ENCODE measurements around the gene CELA2B.
"Not testable (repeated sequence)": the region's sequence is repeated elsewhere in the genome, so short reads cannot be mapped to it uniquely, and the experiment has no call there.

Gene CELA2B

DNA sequence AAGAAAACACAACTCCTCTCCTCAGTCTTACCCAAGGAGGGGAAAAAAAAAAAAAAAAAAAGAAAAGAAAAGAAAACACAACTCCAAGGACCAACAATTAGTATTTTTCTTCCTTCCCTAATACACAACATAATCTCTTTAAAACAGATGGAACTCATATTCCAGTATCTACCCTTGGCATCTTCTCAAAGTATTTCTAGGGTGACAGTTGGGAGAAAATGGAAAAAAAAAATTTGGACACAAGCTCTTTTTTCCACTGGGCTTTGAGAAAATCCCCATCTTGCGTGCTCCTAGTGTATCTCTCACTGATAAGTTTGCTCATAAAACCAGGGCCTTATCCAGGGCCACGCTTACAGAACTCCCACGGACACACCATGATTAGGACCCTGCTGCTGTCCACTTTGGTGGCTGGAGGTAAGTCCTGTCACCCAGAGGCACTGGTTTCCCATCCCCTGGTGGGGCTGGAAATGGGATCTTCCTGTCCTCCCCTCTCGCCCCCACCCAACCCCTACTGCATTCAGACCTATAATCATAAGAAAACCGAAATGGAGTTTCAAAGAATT lies at the start of gene CELA2B:
Gene CELA2B (plus strand): TSS at position 353 of the 563 bp plus-strand sequence. CDS start 22 bp downstream, at position 375.
- TF ChIP-seq, protein P1, sequence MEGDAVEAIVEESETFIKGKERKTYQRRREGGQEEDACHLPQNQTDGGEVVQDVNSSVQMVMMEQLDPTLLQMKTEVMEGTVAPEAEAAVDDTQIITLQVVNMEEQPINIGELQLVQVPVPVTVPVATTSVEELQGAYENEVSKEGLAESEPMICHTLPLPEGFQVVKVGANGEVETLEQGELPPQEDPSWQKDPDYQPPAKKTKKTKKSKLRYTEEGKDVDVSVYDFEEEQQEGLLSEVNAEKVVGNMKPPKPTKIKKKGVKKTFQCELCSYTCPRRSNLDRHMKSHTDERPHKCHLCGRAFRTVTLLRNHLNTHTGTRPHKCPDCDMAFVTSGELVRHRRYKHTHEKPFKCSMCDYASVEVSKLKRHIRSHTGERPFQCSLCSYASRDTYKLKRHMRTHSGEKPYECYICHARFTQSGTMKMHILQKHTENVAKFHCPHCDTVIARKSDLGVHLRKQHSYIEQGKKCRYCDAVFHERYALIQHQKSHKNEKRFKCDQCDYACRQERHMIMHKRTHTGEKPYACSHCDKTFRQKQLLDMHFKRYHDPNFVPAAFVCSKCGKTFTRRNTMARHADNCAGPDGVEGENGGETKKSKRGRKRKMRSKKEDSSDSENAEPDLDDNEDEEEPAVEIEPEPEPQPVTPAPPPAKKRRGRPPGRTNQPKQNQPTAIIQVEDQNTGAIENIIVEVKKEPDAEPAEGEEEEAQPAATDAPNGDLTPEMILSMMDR (IDR thresholded peaks at IDR 0.05; ENCODE audit: low read depth, low read length), result no peak
- no peak within 1 kb of the TSS for H3K4me3 ChIP-seq (replicated peaks in 1 of 2; ENCODE audit: low read depth in 2 of 2, low read length in 2 of 2)
- peak in 1 of 2 donors; percentile 19 for DNase-seq (ENCODE audit: low read depth in 2 of 2)

DNA sequence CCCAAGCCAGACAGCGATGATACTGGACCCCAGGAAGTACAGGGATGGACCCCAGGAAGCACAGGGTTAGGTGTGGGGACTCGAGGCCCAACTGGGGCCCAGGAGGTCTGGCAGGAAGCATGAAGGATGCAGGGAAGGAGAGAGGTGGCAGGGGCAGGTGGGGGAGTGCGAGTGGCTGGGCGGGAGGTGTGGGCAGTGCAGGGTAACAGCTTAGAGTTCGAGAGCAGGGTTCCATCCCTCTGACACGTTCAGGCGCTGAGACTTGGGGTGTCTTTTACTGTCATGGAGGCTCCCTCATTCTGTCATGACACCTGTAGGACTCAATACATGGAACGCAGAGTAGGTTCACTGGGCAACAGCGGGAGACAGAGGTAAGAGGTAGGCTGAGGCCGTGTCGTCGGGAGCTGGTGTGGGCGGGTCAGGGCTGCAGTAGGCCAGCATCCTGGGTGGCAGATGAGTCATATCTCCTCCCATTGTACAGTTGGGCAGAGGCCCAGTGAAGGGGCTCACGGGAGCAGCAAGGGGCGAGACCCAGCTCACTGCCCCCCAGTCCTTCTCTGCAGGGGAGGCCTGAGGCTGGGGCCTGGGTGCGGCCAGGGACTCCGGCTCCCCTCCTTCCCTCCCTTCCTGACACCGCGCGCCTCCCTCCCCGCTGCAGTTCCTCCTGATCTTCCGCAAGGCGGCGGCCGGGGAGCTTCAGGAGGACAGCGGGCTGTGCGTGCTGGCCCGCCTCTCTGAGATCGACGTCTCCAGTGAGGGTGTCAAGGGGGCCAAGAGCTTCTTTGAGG lies 49.2 kb upstream of the CELA2B start:
- TF ChIP-seq, protein P1 (IDR thresholded peaks at IDR 0.05; ENCODE audit: low read depth, low read length), result peak; percentile 27
- peak; percentile 46 to 63 for DNase-seq (ENCODE audit: low read depth in 2 of 2)
- no peak overlapping the region for H3K4me3 ChIP-seq (replicated peaks in 1 of 2; ENCODE audit: low read depth in 2 of 2, low read length in 2 of 2)

DNA sequence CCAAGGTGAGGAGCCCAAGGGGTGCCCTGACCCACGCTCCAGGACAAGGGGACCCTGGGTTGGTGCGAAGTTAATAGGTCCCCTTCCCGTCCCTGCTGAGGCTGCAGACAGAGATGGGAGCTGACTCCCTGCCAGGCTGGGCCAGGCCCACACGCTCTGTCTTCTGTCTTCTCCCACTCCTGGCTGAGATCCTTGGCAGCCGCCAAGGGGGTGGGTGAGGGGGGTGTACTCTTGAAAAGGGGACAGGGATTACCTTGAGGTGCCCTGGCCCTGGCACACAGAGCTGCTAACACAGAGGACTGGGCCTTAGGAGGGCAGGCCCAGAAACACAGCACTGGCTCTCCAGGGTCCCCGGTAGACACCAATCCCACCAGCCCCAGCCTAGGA lies 48.6 kb upstream of the CELA2B start:
- TF ChIP-seq, protein P1 (IDR thresholded peaks at IDR 0.05; ENCODE audit: low read depth, low read length), result no peak
- DNase-seq (ENCODE audit: low read depth in 2 of 2), result no peak
- H3K4me3 ChIP-seq (replicated peaks in 1 of 2; ENCODE audit: low read depth in 2 of 2, low read length in 2 of 2), result no peak overlapping the region

DNA sequence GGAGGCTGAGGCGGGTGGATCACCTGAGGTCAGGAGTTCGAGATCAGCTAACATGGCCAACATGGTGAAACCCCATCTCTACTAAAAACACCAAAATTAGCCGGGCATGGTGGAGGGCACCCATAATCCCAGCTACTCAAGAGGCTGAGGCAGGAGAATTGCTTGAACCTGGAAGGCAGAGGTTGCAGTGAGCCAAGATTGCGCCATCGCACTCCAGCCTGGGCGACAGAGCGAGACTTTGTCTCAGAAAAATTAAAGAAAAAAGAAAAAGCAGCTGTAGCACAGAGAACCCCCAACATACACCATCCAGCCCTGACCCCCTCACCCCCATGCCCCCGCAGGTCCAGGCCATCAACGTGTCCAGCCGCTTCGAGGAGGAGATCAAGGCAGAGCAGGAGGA lies 47.7 kb upstream of the CELA2B start:
- H3K4me3 ChIP-seq (replicated peaks in 1 of 2; ENCODE audit: low read depth in 2 of 2, low read length in 2 of 2); DNase-seq (ENCODE audit: low read depth in 2 of 2): not testable (repeated sequence)

DNA sequence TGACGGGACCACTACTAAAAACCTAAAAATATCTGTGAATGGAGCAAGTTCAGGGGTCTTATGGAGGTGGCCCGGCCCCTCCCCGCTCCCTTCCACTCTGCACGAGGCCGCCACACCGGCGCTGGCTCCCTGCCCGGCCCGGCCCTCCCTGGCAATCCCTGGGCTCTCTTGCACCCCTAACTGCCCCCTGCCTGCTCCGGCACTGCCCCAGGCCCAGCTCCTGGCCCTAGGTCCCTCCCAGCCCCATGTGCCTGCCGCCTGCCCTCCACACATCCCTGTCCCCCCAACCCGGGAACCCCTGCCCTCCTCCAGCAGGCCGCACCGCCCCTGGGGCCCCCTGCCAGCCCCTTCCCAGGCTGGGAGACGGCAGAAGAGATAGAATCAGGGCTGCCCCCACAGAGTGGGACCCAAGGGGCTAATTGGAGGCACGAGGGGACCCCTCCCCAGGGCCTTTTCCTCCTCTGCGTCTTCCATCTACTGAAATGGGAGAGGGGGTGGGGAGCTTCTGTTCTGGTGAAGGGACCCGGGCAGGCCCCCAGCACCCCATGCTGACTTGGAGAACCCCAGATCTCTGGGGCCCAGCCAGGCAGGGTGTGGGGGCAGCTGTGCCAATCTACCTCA lies 47.0 kb upstream of the CELA2B start:
- TF ChIP-seq, protein P1 (IDR thresholded peaks at IDR 0.05; ENCODE audit: low read depth, low read length), result no peak
- H3K4me3 ChIP-seq (replicated peaks in 1 of 2; ENCODE audit: low read depth in 2 of 2, low read length in 2 of 2), result no peak overlapping the region
- DNase-seq (ENCODE audit: low read depth in 2 of 2), result no peak

DNA sequence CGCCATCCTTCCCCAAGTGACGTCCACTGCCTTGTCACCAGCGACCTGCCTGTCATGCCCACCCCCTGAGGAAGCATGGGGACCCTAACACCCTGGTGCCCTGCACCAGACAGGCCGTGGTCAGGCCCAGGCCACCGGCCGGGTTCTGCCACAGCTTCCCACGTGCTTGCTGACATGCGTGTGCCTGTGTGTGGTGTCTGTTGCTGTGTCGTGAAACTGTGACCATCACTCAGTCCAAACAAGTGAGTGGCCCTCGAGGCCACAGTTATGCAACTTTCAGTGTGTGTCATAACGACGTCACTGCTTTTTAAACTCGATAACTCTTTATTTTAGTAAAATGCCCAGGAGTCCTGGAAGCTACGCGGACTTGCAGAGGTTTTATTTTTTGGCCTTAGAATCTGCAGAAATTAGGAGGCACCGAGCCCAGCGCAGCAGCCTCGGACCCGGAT lies 46.2 kb upstream of the CELA2B start:
- peak in 1 of 2 donors; percentile 74 for DNase-seq (ENCODE audit: low read depth in 2 of 2)
- TF ChIP-seq, protein P1 (IDR thresholded peaks at IDR 0.05; ENCODE audit: low read depth, low read length), result no peak

More for the DNA sequence above, 46.2 kb upstream of the CELA2B start:
- no peak overlapping the region for H3K4me3 ChIP-seq (replicated peaks in 1 of 2; ENCODE audit: low read depth in 2 of 2, low read length in 2 of 2)
